Stomach (tissue), 9 donors: ENCODE results near the gene CHMP3. TPM values are rescaled to one million over a fixed set of nuclear protein-coding genes. Genes with fewer than 3 reads are reported as not detected.

Source experiments
- DNase-seq, 2 donors: peaks; one replicate each; pipeline versions ENCODE4 v3.0.0 to v3.0.0-alpha.2; 2013 to 2019
- H3K27ac ChIP-seq, 5 donors: fragments of 200-600 bp in 4 of 5; sonication (generic) in 4 of 5; one replicate each; pipeline ENCODE4 v1.5.1; 2013 to 2019; ENCODE audit warnings: mild to moderate bottlenecking in 1 of 5, moderate library complexity in 1 of 5
- H3K27me3 ChIP-seq, 3 donors: fragments of 200-600 bp; sonication (generic); one replicate each; pipeline ENCODE4 v1.5.1; 2017 to 2019; ENCODE audit warnings: mixed run types in 1 of 3
- H3K36me3 ChIP-seq, 4 donors: fragments of 200-600 bp; sonication (generic); 1 replicate in 3 of 4; 2 replicates in 1 of 4; pipeline ENCODE4 v1.5.1; 2016 to 2019
- H3K4me1 ChIP-seq, 4 donors: fragments of 200-600 bp; sonication (generic); one replicate each; pipeline ENCODE4 v1.5.1; 2016 to 2019
- H3K4me3 ChIP-seq, 4 donors: fragments of 200-600 bp; sonication (generic) in 3 of 4; one replicate each; pipeline ENCODE4 v1.5.1; 2016 to 2019; ENCODE audit warnings: mild to moderate bottlenecking in 1 of 4
- H3K9me3 ChIP-seq, 4 donors: fragments of 200-600 bp; sonication (generic); one replicate each; pipeline ENCODE4 v1.5.1; 2016 to 2019
- CTCF ChIP-seq, 7 experiments: fragments of 450-650 bp in 4 of 7; fragments of 200-600 bp in 3 of 7; sonication (generic) in 3 of 7; IDR thresholded peaks; one replicate each; pipeline ENCODE4 v1.5.1; 2016 to 2019; ENCODE audit warnings: antibody characterized with exemption in 7 of 7, control low read depth in 2 of 7, mild to moderate bottlenecking in 1 of 7
- EP300 ChIP-seq: sonication (generic); formaldehyde crosslinking; IDR thresholded peaks from one replicate; pipeline ENCODE4 v1.6.1; 2017; ENCODE audit warnings: antibody characterized with exemption
- POLR2A ChIP-seq, 4 donors: fragments of 450-650 bp; IDR thresholded peaks; one replicate each; pipeline ENCODE4 v1.6.1; 2016; ENCODE audit warnings: antibody characterized with exemption in 4 of 4, control low read depth in 2 of 4, mild to moderate bottlenecking in 1 of 4, moderate library complexity in 1 of 4
- POLR2AphosphoS5 ChIP-seq, 3 donors: sonication (generic); formaldehyde crosslinking; IDR thresholded peaks; one replicate each; pipeline ENCODE4 v1.6.1; 2016; ENCODE audit warnings: antibody characterized with exemption in 3 of 3
- WGBS, 5 donors: extraction: QIAGEN DNeasy Blood & Tissue Kit in 3 of 5; methylation state at CpG; one replicate each; pipeline versions ENCODE4 v1.1.5 to v1.1.7; 2013 to 2018; 5-methylcytosine and 5-hydroxymethylcytosine counted together
- intact Hi-C: fragments of 100-400 bp; cut with DNase I; formaldehyde crosslinking; loops from one replicate; pipeline ENCODE4 v1.15.1; 2023; ENCODE audit warnings: low total_unique reads
- polyA plus RNA-seq, 3 donors: library from polyadenylated mRNA; stranded (reverse); fragments of 200-250 nt; gene quantifications; one replicate each; pipeline ENCODE4 v1.2.3, GENCODE V29; 2013
- total RNA-seq, 5 donors: library from RNA; depleted of rRNA; stranded (reverse); fragments of >200 nt; gene quantifications; one replicate each; pipeline versions ENCODE4 v1.1.0 to v1.2.3, GENCODE V29; 2014 to 2016
- donor health status: healthy with polysubstance abuse.
- donor health status: Bipolar disorder and iron deficiency.
- donor health status: healthy.

Gene CHMP3
- total and polyA plus RNA-seq, 8 donors = 25.7 to 158 (median 87.4) TPM

GRCh38 chr2:86468162-86469033 lies 94.8 kb downstream of the CHMP3 start:
- Histone ChIP-seq H3K36me3 (peaks cover 36 to 100% (median 99%) of the 10 kb centered on the region in 4 donors), H3K27me3 (no peaks in the 10 kb centered on the region), H3K27ac (no peak overlapping the region), H3K9me3 (no peaks in the 10 kb centered on the region), H3K4me1 (peaks cover 0 to 36% (median 10%) of the 10 kb centered on the region in 4 donors), H3K4me3 (no peak overlapping the region)
- intact Hi-C loops = no loop called here
- DNase-seq = no peak
- WGBS, 5 donors = 86 to 91% (median 88%) methylated on average over 7 of the region's 7 CpGs
- TF ChIP-seq CTCF (IDR thresholded peaks at IDR 0.05) (no peak), EP300 (no peak), POLR2A (IDR thresholded peaks at IDR 0.05) (no peak), POLR2AphosphoS5 (IDR thresholded peaks at IDR 0.05) (no peak)

- H3K36me3 ChIP-seq = peaks cover 29 to 99% (median 99%) of the 10 kb centered on the region in 4 donors
- no peak overlapping the region for H3K27ac ChIP-seq
- H3K4me1 ChIP-seq = peaks cover 0 to 37% (median 11%) of the 10 kb centered on the region in 4 donors
- DNase-seq = no peak
- no peaks in the 10 kb centered on the region for H3K9me3 ChIP-seq
- no peak for TF ChIP-seq CTCF (IDR thresholded peaks at IDR 0.05)
- no peak for TF ChIP-seq POLR2AphosphoS5 (IDR thresholded peaks at IDR 0.05)
- no peak for TF ChIP-seq POLR2A (IDR thresholded peaks at IDR 0.05)
- no peak for TF ChIP-seq EP300
- 88 to 96% (median 91%) methylated on average over 1 of the region's 1 CpG for WGBS, 5 donors
- no peaks in the 10 kb centered on the region for H3K27me3 ChIP-seq
- intact Hi-C loops = no loop called here
- no peak overlapping the region for H3K4me3 ChIP-seq
These were observed 96.9 kb downstream of the CHMP3 start for GRCh38 chr2:86466306-86466705.

GRCh38 chr2:86464652-86465051 lies 98.6 kb downstream of the CHMP3 start:
- no peak for TF ChIP-seq POLR2A (IDR thresholded peaks at IDR 0.05)
- no peak for TF ChIP-seq CTCF (IDR thresholded peaks at IDR 0.05)
- TF ChIP-seq POLR2AphosphoS5 (IDR thresholded peaks at IDR 0.05) = no peak
- no peak for TF ChIP-seq EP300
- Histone ChIP-seq H3K27ac (no peak overlapping the region), H3K4me1 (peaks cover 0 to 37% (median 11%) of the 10 kb centered on the region in 4 donors), H3K4me3 (no peak overlapping the region), H3K36me3 (peaks cover 33 to 100% (median 99%) of the 10 kb centered on the region in 4 donors), H3K9me3 (no peaks in the 10 kb centered on the region), H3K27me3 (no peaks in the 10 kb centered on the region)
- WGBS, 5 donors = 67 to 74% (median 71%) methylated on average over 3 of the region's 3 CpGs
- DNase-seq = no peak
- intact Hi-C loops = no loop called here

GRCh38 chr2:86461042-86461743 lies 102.0 kb downstream of the CHMP3 start:
- intact Hi-C loops = no loop called here
- H3K36me3 ChIP-seq = peaks cover 52 to 100% (median 99%) of the 10 kb centered on the region in 4 donors
- 96 to 100% (median 98%) methylated on average over 3 of the region's 3 CpGs for WGBS, 5 donors

More at GRCh38 chr2:86461042-86461743, 102.0 kb downstream of the CHMP3 start:
- TF ChIP-seq CTCF (IDR thresholded peaks at IDR 0.05) = no peak
- TF ChIP-seq POLR2AphosphoS5 (IDR thresholded peaks at IDR 0.05) = no peak
- TF ChIP-seq POLR2A (IDR thresholded peaks at IDR 0.05) = no peak
- Histone ChIP-seq H3K27me3 (no peaks in the 10 kb centered on the region), H3K9me3 (no peaks in the 10 kb centered on the region), H3K27ac (no peak overlapping the region), H3K4me3 (no peak overlapping the region), H3K4me1 (peaks cover 0 to 23% (median 9%) of the 10 kb centered on the region in 4 donors)
- DNase-seq = no peak
